Activated effector memory CD4-positive, alpha-beta T cell treated with Interleukin-2 at 50 U/mL for 16 hours (primary cell): ENCODE data around the gene ATOSB.
A peak's percentile ranks its signal among the peaks of the same experiment; 100 is the strongest.

Source experiments
- DNase-seq: peaks from one replicate; pipeline ENCODE4 v3.0.0-alpha.2; 2020

Gene ATOSB

GRCh38 chr9:35112257-35113020 lies 3.2 kb downstream of the ATOSB start:
- no peak for DNase-seq

DNA sequence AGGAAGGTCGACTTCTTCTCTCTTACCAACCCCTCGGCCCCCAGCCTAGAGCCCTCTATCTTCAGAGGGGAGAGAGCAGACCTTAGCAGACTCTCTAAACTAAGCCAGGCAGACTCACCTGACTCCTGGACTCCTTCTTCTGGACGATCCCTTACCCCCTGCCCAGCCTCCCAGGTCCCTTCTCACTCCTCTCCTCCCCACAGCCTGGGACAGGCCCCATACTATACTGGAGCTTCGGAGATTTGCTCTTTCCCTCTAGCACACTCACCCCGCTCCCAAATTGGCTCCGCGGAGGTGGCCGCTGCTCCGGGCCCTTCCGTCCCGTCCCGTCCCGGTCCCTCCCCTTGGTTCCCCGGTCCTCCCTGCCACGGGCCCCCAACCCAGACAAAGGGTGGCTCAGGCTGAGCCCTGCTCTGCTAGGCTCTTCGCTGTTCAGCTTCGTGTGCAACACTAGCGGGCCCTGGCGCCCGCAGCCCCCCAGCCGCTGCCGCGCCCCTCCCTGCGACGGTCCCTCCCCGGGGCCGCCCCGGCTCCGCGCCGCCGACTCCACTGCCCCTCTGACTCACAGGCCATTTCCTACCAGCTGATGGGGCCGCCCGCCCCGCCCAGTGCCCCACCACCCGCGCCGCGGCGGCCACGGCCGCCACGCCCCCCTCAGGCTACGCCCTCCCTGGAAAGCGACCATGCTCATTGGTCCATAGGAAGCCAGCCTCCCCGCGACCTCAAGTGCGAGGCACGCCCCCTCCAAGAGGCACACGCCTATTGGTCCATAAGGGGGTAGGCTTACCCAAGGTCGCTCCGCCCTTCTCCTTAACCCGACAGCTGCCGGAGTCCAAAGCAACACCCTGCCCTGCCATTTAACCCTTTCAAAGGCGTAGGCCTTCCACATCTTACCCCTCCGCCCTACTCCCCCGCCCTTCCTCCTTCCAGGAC lies 4.4 kb downstream of the ATOSB start:
- peak; percentile 96 for DNase-seq

DNA sequence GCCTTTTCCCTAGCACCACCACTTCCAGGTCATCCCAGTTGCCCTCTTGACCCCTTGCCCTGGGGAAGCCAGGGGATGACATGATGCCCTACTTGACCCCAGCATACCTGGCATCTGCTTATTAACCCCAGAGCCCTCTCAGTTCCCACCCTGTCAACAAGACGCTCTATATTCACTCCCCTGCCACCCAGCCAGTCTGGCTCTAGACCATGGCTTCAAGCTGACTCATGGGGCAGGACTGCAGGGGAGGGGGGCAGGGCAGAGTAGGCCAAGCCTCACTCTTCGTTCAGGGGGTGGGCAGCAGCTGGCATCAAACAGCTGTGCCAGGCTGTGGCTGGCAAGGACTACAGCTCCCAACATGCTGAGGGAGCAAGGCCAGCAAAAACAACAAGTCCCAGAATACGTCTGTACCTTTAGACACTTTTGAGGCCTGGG lies 5.3 kb downstream of the ATOSB start:
- no peak for DNase-seq

GRCh38 chr9:35108946-35109575 lies 6.6 kb downstream of the ATOSB start:
- no peak for DNase-seq

DNA sequence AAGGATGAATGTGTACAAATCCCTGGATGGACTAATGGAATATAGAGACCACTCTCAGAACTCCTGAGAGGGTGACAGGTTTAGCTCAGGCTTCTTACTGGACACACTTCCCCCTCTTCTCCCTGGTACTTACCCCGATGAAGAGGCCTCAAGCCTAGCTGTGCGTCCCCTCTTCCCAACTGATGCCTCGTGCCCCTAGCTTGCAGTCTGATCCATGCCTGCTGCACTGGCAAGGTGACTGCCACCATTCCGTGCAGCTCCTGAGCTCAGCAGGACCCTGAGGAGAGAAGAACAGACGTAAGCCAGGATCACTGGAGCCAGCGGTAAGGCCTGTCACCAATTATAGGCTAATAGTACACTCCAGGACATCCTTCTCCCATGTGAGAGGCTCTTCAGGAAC lies 7.2 kb downstream of the ATOSB start:
- no peak for DNase-seq

DNA sequence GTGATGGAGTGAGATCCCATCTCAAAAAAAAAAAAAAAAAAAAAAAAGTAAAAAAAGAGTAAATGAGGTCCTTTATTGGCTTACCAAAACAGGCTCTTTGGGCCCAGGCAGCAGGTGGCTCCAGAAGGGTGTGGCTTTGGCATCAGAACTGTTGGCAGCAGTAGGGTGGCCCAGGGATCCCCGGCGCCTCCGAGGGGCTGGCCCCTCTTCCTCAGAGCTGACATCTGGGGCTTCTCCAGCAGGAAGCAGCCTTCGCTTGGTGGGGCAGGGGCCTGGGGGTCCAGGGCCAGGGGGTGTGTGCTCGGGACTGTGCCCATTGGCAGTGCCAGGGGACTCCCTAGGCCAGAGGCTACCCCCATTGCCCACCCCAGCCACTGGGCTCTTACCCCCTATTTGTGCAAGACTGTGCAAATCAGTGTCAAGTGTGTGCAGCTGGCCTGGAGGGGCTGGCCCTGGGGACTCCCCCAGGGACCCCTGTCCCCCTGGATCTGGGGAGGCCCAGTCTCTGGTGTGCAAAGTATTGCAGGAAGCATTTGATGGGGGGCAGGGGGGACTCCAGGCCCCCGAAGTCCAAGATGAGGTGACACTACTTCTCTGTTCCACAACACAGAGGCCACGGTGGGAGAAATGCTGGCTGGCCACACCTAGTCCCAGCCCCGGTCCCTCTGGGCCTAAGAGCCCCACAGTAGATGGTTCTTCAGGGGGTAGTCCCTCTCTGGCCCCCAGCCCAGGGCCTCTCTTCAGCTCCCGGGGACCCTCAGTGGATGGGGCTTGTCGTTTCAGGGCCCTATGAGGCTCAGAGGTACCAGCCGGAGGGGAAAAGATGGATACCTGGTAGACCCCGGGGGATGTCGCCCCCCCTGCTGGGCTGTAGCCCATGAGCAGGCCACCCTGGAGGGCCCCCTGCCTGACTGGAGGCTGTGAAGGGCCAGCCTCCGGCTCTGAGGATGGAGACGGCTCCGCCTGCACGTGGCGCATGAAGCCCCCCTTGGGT lies 8.1 kb downstream of the ATOSB start:
- DNase-seq, result no peak

- DNase-seq, result no peak
Measured at GRCh38 chr9:35106343-35106730, 9.3 kb downstream of the ATOSB start.

GRCh38 chr9:35105571-35106342 lies 9.9 kb downstream of the ATOSB start:
- no peak for DNase-seq

- no peak for DNase-seq
Measured at GRCh38 chr9:35105126-35105525, 10.5 kb downstream of the ATOSB start.

GRCh38 chr9:35104586-35104985 lies 11.1 kb downstream of the ATOSB start:
- no peak for DNase-seq

- DNase-seq, result no peak
Measured at GRCh38 chr9:35103660-35104191, 11.9 kb downstream of the ATOSB start.

DNA sequence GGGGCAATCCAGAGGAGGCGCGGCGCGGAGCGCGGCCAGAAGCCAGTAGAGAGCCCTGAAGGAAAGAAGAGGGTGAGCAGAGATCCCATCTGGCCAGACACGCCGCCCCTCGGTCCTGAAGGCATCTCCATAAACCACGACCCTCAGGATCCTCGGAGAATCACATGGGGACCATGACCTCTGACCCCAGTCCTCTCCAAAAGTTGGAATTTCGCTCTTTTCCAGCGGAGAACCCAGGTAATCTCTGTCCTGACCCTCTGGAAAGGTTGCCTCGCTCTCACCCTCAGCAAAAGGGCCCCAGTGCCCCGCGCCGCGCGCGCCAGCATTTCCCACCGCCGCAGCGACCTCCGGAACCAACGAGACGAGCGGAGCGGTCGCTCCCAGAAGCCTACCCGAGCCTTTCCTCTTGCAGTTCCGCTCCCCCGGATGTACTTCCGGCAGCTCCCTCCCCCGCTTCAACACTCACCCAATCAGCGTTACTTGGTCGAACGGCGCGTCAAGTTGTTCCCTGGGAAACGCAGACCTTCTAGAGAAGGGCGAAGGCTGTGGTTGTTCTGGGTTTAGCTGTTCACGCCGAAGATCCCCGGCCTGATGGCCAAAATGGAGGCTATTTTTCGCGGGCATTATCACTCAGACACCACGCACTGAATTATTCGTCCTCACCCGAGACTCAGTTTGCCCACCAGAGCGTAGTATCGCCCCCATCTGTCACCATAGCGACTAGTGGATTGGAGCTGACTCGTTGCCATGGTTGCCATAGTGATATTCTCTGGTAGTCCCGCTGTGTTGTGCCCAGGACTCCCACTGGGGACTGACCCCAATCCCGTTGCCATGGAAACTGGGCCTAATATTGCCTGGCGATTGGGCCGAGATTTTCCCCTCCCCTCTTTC lies 12.6 kb downstream of the ATOSB start, which contains the start of gene STOML2:
STOML2 (minus strand) TSS at position 363 of the 891 bp plus-strand sequence; CDS start at position 326, 37 bp downstream.
- DNase-seq, result peak; percentile 90

- DNase-seq, result no peak
Measured at GRCh38 chr9:35102465-35102768, 13.2 kb downstream of the ATOSB start.

DNA sequence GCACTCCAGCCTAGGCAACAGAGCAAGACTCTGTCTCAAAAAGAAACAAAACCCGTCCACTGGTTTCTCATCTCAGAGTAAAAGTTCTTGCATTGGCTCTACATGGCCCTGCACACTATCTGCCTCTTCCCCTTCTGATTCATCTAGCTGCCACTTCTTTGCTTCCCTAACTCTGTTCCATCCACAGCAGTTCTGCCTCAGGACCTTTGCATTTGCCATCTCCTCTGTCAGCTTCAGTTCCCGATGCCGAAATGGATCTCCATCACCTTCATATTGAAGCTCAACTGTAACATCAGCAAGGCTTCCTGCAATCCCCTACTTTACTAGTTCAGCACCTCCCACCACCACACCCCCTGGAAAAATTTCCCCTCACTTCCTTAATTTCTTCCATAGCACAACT lies 18.1 kb downstream of the ATOSB start:
- DNase-seq, result no peak

DNA sequence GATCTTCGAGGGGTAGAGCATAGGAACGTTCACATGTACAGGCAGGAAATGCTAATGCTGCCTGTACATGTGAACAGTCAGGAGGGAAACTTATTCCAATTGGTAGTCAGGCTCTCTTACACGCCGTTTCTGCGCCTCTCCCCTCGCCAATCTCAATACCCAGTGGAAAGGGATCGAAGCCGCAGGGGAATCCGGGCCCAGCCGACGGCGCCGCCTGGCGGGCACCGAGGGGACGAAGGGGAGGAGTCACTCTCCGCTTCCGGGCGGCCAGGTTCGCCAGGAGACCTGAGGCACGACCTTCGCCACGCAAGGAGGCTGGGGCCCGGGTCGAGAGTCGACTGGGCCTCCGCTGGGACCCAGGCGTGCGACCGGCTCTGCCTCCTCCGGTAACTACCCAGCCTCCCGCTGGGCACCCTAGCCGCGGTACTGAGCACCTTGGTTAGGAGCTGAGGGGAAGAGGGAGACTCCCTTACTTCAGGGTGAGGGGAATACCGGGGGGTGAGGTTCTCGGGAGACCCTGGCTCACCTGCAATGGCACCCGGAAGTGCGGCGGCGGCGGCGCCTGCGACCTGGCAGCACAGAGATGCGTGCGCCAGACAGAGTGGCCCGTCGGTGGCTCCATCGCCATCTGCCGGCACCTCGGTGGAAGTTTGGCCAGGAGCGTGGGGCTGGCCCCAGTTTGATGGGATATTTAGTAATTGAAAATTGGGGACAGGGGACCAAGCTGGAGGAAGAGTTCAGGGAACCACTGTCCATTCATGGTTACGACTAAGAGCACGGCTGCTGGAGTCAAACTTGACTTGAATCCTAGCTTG lies 19.4 kb downstream of the ATOSB start, which contains the start of gene PIGO:
PIGO (minus strand) TSS at position 557 of the 815 bp plus-strand sequence. CDS start 1,026 bp downstream, outside the sequence.
- peak; percentile 83 for DNase-seq

GRCh38 chr9:35091536-35091935 lies 24.1 kb downstream of the ATOSB start:
- DNase-seq, result no peak

DNA sequence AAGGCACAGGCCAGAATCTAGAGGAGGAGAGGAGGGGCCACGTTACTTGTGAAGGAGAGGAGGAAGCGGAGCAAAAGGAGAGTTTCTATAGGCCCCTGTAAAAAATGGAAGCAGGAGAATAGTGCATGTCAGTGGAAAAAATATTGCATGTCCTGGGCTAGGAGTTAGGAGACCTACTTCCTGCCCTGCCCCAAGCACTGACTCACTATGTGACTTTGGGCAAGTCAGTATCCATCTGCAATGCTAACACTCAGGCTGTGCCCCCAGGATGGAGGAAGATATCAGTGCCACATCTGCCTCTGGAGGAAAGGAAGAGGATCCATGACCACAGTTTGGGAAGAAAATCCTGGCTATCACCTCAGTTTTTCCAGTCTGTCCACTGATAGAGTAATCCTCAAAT lies 26.2 kb downstream of the ATOSB start:
- no peak for DNase-seq

DNA sequence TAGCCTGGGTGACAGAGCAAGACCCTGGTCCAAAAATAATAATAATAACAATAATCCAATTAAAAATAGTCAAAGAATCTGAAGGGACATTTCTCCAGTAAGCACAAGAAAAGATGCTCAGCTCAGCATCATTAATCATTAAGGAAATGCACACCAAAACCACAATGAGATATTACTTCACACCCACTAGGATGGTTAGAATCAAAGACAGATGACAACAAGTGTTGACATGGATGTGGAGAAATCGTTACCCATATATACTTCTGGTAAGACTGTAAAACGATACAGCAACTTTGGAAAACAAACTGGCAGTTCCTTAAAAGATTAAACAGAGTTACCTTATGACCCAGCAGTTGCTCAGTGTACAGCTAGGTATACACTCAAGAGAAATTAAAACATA lies 30.6 kb downstream of the ATOSB start:
- DNase-seq, result no peak
